Head of caudate nucleus (tissue), 42 donors: ENCODE results near the gene RHBDF2.
"Not testable (repeated sequence)": the region's sequence is repeated elsewhere in the genome, so short reads cannot be mapped to it uniquely, and the experiment has no call there.

Experiments
- DNase-seq, 42 donors: peaks; one replicate each; pipeline versions ENCODE4 v3.0.0 to v3.0.0-alpha.2; 2020 to 2021; ENCODE audit warnings: mixed read lengths in 7 of 42
- intact Hi-C: fragments of 100-400 bp; cut with DNase I; formaldehyde crosslinking; loops from one replicate; pipeline ENCODE4 v1.15.0; 2022

Gene RHBDF2

DNA sequence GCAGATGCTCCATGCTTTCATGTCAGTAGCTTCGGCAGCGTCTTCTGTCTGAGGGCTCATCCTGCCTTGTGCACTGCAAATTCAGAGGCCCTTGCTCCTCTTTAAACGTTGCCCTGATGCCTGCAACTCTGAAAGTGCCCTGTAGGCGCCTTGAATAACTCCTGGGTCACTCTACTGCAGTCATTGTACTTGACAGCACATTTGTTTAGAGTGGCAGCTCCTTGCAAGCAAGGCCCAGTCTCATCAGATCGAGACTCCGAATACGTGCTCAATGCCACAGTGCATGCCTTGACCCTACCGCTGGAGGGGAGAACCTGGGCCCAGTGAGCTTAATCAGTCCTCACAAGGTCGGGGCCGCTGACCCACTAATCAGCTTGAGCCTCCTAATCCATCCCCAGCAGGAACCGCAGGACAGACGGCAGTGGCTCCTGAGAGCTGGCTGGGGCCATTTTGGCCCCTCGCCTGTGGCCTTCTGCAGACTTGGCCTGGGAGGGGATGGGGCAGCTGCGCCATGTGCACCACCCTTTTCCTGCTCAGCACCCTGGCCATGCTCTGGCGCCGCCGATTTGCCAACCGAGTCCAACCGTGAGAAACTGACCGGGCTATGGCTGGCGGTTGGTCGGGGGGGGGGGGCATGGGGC lies 38.5 kb upstream of the RHBDF2 start, which contains the start of gene PRCD:
PRCD (plus strand) TSS at position 414 of the 641 bp plus-strand sequence; CDS start at position 512, 98 bp downstream.
- intact Hi-C loops = no loop called here
- no peak for DNase-seq

DNA sequence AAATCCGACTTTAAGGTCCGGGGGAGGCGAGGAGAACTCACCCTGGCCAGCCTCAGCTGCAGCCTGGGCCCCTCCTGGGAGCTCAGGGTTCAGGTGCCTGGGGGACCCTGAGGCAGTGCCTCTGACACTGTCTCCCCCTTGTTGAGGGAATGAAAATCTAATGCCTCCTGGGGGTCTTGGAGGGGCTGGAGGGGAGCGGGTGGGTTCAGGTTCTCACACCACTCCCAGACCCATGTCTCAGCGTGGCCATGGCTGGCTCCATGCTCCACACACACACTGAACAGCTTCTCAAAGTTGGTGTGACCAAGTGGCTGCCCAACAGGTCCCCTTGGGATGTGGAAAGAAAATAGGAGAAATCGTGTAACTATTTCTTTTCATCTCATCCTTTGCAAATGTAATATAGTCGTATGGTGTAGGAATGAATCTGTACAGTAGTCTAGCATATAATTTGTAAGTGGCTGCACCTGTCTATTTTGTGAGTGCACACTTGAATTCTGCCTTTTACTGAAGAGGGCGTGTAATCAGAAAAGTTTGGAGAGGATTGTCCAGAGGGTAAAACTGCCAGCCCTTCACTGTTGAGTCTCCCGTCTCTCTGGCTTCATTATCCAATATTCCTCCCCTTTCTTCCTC lies 37.8 kb upstream of the RHBDF2 start:
- intact Hi-C loops = no loop called here
- DNase-seq = no peak

DNA sequence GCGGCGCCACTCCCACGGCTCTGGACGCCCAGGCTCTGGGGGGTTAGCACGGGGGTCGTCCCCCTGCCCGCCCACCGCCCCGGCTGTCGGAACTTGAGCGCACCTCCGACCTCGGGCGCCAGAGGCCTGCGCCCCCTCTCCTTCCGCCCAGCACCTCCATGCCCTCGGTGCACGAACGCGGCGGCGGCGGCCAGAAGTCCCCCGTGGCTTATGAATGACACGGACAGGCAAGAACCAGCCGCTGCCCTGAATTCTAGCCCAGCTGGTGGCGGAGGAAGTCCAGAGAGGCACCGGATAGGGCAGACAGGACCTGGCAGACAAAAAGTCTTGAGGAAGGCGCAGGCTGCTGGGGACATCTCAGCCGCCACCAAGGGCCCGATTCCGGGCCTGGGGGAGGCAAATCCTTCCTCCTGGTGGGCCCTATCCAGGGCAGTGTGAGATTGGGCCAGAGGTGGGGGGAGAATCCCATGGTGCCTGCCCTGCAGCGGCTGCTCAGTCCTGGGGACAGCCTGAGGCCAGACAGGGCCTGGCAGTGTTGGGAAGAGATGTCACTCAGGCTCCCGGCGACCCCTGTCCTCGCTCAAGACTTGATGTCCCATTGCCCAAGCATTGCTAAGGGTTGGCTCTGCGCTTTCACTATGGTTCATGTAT lies 37.2 kb upstream of the RHBDF2 start:
- no peak for DNase-seq
- intact Hi-C loops = no loop called here

DNA sequence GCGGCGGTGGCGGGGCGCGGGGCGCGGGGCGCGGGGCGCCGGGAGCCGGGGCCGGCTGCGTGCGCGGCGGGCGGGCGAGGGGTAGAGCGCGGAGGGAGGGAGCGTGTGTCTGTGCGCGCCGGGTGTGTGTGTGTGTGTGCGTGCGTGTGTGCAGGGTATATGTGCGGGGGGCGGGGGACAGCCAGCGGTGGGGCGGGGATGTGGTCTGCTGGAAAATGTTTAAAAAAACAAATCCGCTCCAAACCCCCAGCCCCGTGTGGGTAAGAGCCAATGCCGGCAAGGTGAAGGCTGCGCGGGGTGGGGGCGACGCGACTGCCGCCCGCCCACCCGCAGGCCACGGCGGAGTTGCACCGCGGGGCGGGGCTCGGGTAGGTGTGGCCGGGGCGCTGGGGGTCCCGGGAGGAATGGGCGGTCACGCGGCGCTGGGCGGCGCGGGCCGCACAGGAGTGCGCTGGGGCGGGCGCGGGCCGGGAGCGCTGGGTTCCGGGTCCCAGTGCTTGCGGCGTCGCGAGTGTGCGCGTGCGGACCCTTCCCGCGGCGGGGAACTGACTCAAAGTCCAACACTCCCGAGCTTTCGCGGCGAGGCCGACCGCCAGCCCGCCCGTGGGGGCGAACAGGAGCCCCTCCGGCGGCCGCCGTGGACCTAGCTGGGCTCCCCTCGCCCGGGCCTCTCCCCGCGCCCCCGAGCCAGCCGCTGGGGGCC lies 36.5 kb upstream of the RHBDF2 start, which contains the start of gene CYGB:
CYGB (minus strand) TSS at position 132 of the 703 bp plus-strand sequence. CDS start 167 bp downstream, outside the sequence.
- intact Hi-C loops = no loop called here
- DNase-seq = peak in 1 of 42 donors; percentile 29

DNA sequence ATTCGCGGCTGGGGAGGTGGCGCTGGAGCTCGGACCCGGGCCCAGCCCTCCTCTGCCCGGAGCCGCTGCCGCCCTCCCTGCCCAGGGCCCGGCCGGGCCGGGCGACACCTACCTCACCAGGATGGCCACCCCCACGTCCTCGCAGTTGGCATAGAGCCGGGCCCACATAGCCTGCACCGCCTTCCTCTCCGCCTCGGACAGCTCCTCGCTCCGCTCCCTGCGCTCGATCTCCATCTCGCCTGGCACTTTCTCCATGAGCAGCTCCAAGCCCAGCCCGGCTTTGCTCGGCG lies 36.0 kb upstream of the RHBDF2 start:
- DNase-seq = peak in 1 of 42 donors; percentile 25
- intact Hi-C loops = no loop called here

DNA sequence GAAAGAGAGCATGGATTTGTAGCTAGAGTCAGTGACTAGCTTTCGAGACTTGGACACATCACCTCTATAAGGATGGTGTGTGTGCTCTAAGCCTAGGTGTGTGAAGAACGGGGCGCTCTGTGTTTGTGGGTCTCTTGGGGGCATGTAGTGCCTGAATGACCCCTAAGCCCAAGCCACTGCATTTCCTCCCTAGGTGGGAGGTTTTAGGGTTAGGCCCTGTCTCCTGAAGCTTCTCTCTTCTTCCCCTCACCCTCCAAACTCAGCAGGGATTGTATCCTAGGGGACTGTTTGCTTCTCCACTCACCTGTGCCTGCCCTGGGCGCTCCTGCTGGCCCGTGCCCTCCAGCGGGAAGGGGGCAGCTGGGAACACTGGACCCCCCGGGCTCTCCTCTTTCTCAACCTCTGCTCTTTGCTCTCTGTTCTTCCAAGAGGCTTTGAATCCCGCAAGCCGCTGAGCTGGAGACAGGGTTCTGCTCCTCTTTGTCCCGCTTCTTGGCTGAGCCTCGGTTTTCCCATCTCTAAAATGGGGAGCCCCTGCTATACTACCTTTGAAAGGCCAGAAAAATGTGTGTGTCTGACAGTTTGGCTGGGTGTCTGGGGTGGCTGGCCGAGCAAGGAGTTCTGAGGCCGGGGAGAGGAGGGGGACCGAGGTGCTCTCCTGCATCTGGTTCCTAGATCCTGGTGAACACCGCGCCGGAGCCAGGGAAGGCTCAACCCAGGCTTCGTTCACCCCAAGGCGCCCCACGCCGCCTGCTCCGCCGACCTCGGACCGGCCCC lies 35.5 kb upstream of the RHBDF2 start:
- DNase-seq = no peak
- intact Hi-C loops = no loop called here

DNA sequence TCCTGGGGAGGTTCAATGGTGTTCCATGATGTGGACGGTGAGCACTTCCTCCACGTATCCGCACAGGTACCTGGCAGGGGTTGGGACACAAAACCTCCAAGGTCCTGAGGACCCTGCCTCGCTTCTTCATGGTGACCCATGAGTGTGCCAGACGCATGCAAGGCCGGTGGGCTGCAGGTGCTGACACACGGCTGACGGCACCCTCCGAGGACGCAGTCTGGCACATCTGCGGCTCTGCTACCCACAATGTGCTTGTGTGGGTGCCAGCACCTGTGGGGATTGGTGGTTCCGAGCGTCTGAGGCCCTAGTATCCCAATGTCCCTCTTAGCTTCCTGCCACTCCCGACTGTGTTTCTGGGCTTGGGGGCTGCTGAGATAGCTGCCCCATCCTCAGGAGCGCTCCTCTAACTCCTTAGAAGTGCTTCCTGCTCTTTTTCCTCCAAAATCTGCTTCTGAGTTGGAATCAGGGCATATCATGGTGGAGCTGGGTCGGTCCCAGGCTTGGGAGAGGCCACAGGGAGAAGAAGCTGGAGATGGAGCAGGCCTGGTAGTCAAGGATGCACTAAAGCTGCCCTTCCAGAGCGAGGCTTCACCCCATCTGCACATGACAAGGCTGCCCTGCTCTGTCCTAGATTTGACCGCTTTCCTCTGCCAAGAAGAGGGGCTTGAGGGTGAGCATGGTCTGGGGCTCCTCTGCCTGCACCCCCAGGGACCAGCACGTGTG lies 34.7 kb upstream of the RHBDF2 start:
- intact Hi-C loops = no loop called here
- DNase-seq = no peak

DNA sequence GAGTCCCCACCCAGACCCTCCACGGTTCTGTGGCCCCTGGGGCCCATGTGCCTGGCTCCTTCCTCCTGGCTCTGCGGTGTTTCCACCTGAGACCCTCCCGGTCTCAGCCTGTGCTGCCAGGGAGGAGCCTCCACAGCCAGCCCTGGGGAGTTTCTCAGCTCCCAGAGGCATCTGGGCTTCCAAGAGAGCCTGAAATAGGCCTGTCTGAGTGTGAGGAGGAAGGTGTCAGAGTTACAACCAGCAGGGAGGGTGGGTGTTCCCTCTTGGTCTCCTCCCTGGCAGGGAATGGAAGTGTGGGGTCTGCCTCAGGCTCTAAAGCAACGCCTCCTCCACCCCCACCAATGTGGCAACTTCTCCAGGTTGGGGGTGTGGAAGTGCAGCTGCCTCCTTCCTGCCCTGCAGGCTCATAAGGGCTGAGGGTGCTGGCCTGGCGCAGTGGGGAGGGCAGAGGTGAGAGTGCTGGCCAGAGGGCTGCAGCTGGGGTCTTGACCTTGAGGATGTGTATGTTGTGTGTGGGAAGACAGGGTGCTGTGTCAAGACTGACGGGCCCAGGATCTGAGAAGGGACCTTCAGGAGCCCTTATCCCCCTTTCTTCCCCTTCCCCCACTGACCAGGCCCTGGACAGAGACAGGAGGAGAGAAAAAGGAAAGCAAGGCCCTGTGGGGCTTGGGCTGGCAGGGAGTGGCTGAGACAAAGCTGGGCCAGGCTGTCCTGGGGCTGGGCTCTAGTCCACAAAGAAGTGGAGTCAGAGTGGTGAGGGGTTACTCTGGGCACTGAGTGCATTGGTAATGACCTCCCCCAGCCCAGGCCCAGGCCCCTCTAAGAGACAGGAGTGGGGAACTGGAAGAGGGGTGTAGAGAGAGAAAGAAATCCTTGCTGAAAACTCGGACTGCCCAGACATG lies 33.9 kb upstream of the RHBDF2 start:
- DNase-seq = peak in 9 of 42 donors; percentile 28 to 77 (median 59)

DNA sequence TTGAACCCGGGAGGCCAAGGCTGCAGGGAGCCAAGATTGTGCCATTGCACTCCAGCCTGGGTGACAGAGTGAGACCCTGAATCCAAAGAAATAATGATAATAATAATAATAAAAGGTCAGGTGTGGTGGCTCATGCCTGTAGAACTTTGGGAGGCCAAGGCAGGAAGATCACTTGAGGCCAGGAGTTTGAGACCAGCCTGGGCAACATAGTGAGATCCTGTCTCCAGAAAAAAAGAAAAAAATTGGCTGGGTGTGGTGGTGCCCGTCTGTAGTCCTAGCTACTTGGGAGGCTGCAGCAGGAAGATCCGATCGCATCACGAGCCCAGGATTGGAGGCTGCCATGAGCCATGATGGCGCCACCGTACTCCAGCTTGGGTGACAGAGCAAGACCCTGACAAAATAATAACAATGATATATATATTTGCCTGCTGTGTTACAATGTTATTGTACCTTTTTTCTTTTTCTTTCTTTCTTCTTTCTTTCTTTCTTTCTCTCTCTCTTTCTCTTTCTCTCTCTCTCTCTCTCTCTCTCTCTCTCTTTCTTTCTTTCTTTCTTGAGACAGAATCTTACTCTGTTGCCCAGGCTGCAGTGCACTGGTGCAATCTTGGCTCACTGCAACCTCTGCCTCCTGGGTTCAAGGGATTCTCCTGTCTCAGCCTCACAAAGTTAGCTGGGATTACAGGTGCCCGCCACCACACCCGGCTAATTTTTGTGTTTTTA lies 32.6 kb upstream of the RHBDF2 start:
- DNase-seq, intact Hi-C loops: not testable (repeated sequence)

More for the DNA sequence above, 33.9 kb upstream of the RHBDF2 start:
- intact Hi-C loops = no loop called here

DNA sequence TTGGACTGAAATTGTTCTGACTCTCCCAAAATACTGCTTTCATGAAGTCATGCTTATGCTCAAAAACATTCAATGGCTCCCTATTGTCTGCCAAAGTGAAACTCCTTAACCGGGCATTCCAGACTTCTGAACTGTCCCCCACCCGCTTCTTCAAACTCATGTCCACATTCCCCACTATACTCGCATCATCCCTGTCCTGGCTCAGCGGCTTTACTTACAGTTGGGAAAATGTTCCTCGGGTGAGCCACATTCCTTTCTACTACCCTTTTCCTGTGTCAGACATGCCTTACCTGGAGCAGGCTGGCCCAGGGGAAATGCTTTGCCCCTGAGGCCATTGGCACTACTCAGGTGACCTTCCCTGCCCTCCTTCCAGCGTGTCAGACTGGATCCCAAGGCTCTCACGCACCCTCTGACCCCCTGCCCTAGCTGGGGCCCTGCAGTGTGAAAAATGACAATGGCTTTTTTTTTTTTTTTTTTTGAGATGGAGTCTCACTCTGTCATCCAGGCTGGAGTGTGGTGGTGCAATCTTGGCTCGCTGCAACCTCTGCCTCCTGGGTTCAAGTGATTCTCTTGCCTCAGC lies 30.9 kb upstream of the RHBDF2 start:
- no peak for DNase-seq
- intact Hi-C loops = no loop called here

DNA sequence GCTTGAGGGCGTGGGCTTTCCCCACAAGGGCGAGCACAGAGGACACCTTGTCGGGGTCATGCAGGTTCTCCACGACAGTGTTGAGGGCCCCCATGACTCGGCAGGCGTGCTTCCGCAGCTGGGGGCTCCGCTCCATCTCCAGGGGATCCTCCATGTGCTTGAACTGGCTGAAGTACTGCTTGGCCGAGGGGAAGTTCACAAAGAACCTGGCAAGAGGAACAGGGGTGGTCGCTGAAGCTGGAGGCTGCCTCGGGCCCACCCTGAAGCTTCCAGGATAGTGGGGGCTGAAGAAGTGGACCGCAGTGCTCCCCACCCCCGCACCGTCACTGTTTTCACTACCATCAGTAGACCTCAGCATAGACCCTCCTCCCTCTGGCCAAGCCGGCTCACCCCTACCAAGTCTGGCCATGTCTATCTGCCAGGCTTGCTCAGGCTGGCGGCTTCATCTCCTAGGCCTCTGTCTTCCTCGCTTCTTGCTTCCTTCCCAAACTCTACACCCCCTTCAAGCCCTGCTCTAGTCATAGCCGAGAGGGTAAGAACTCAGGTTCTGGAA lies 30.3 kb upstream of the RHBDF2 start:
- DNase-seq = no peak

DNA sequence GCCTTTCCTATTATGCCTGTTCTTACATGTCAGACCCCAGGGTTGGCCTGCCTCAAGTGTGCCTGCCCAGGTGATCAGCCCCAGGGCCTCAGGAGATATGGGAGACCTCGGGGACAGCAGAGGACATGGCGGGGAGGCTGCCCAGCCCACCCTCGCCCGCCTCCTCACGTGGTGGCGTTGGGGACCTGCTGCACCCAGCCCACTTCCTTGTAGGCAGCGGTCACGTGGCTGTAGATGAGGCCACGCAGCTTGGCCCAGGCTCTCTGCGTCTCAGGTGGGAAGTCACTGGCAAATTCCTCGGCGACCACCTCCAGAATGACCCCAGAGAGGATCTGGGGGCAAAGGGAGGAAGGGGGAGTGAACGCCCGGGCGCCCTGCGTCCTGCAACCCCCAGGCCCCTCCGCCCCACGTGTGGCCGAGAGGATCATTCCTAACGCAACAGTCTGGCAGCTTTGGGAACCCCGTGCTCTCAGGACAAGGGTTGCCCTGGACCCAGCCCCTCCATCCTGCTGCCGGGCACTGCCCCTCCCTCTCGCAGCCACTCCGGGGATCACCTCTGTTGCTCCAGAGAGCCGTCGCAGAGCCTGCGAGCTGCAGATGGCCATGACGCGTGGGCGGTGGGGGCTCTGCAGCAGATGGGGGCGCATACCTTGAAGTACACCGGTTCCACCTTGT lies 29.7 kb upstream of the RHBDF2 start:
- no peak for DNase-seq
- intact Hi-C loops = no loop called here

More for the DNA sequence above, 30.3 kb upstream of the RHBDF2 start:
- intact Hi-C loops = no loop called here

DNA sequence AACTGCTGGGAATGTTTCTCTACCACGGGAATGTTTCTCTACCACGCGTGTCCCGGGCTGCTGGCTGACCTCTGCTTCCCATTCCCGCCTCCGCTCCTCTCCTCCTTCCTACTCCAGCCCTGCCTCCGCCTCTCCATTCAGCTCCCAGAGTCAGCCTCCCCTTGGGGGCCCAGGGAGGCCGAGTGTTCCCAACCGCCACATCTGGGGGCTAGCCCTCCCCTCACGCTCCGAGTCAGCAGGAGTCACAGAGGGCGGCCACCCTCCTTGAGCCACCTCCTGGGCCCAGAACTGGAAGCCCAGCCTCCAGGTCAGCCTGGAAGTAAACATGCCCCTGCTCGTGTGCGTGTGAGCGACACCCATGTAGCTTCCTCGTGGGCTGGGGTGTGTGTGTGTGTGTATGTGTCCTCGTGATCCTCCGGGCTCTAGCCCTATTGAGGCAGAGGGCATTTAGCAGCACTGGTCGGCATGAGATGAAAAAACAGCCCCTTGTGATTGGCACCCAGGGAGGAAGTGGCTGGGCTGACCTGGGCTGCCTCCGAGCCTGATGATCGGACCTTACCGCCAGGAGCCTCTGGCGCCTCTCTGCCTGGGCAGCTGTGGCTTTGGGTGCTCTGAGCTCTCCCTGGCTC lies 29.0 kb upstream of the RHBDF2 start:
- no peak for DNase-seq
- intact Hi-C loops = no loop called here

DNA sequence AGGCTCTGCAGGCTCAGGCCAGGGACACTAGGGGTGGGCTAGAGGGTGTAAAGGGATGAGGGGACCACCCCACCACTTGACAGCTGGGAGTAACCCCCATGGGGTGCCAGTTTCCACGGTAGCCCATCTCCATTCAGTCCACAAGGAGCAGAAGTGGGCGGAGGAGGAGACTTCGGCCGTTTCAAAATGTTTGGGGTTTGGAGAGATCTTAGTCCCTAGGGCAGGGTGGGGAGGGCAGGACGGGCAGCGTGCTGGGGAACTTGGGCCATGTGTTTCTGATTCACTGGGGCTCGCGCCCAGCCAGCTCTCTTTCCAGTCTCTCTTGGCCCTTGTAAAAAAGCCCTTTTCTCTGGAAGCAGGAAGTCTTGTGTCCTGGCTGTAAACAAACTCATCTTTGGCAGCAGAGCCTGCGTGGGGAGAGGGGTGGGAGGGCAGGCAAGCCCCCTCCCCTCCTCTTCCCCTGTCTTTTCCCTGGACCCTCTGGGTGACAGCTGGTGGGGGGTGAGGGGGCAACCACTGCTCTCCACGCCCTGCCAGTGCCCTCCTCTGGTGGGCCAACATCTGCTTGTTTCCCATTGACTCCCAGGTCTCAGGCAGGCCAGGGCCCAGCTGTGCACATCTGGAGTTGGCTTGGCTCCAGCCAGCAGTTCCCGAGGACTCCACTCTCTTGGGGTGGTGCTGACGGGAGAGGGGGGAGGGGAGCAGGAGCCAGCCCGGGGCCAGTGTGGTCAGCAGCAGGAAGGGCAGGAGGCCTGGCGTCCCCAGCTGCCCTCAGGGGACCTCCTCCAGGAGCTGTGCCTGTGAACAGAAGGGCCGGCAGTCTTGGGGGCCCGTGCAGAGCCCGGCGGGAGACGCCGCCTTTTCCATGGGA lies 28.2 kb upstream of the RHBDF2 start:
- DNase-seq = peak in 34 of 42 donors; percentile 30 to 89 (median 63)

More for the DNA sequence above, 28.2 kb upstream of the RHBDF2 start:
- intact Hi-C loops = loop anchor here (10.0 kb wide), 1 partner anchor 95 kb away; no protein-coding TSS in a partner anchor
